ENCODE data around the gene HBE1. TPM values are rescaled to one million over a fixed set of nuclear protein-coding genes. Genes with fewer than 3 reads are reported as not detected.
"Not testable (repeated sequence)": the region's sequence is repeated elsewhere in the genome, so short reads cannot be mapped to it uniquely, and the experiment has no call there.

Gene HBE1
- under 1 TPM in 1 of 2 donors, not detected in 1; 0.87 TPM for total RNA-seq
- polyA plus RNA-seq (ENCODE audit: insufficient read depth, low read depth, low replicate concordance) = not detected
- long read RNA-seq, donor 1, partial matches to known transcripts = 0 of 1 reads
- long read RNA-seq, donor 1, other reads (novel, unspliced or antisense) = 0 of 1 reads
- long read RNA-seq, donor 2, transcript HBE1-203 (3 exons, 616 nt) = major isoform, 8 of 8 reads
- long read RNA-seq, donor 2, partial matches to known transcripts = 0 of 8 reads
- long read RNA-seq, donor 2, other reads (novel, unspliced or antisense) = 0 of 8 reads

DNA sequence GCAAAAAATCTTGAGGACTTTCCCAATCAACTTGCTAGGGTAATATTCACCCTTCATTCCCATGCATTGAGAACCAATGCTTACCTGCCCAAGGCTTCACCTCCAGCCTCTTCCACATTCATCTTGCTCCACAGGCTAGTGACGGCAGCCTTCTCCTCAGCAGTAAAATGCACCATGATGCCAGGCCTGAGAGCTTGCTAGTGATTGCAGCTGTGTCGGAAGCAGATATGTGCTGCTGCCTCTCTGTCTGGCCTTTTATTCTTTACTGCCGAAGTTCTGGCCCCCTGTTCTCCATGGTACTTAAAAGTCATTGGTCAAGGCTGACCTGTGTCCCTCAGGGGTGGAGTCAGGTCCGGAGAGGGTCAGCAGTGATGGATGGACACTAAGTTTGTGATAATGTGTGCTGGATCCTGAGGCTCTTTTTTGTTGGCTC, at the start of gene HBE1:
Gene HBE1, minus strand, starts transcription at position 231 of the 433 bp plus-strand sequence. Its CDS starts 55 bp downstream, at position 176.
- intact Hi-C loops (cut with DNase I; ENCODE audit: low total_unique reads) = no loop called here
- Histone ChIP-seq H3K27ac (no peak within 1 kb of the TSS), H3K27me3 (no peaks in the 10 kb centered on the region), H3K36me3 (ENCODE audit: low read depth, missing control alignments) (no peaks in the 10 kb centered on the region), H3K4me3 (no peak within 1 kb of the TSS), H3K4me1 (no peaks in the 10 kb centered on the region), H3K9me3 (no peaks in the 10 kb centered on the region)
- no peak for DNase-seq
- no peak for TF ChIP-seq POLR2A (IDR thresholded peaks at IDR 0.05)
- TF ChIP-seq, protein P1, sequence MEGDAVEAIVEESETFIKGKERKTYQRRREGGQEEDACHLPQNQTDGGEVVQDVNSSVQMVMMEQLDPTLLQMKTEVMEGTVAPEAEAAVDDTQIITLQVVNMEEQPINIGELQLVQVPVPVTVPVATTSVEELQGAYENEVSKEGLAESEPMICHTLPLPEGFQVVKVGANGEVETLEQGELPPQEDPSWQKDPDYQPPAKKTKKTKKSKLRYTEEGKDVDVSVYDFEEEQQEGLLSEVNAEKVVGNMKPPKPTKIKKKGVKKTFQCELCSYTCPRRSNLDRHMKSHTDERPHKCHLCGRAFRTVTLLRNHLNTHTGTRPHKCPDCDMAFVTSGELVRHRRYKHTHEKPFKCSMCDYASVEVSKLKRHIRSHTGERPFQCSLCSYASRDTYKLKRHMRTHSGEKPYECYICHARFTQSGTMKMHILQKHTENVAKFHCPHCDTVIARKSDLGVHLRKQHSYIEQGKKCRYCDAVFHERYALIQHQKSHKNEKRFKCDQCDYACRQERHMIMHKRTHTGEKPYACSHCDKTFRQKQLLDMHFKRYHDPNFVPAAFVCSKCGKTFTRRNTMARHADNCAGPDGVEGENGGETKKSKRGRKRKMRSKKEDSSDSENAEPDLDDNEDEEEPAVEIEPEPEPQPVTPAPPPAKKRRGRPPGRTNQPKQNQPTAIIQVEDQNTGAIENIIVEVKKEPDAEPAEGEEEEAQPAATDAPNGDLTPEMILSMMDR (IDR thresholded peaks at IDR 0.05) = no peak
- WGBS, 2 donors = 51 to 74% methylated on average over 4 of the region's 4 CpGs

- TF ChIP-seq, protein P1 (IDR thresholded peaks at IDR 0.05) = no peak
- TF ChIP-seq POLR2A (IDR thresholded peaks at IDR 0.05) = no peak
- intact Hi-C loops (cut with DNase I; ENCODE audit: low total_unique reads) = no loop called here
- H3K36me3 ChIP-seq (ENCODE audit: low read depth, missing control alignments) = no peaks in the 10 kb centered on the region
- DNase-seq = no peak
- H3K9me3 ChIP-seq = no peaks in the 10 kb centered on the region
- H3K4me1 ChIP-seq = no peaks in the 10 kb centered on the region
- 68 to 76% methylated on average over 5 of the region's 5 CpGs for WGBS, 2 donors
- H3K4me3 ChIP-seq = no peak overlapping the region
- H3K27ac ChIP-seq = no peak overlapping the region
- no peaks in the 10 kb centered on the region for H3K27me3 ChIP-seq
Measured at GRCh38 chr11:5317292-5317691, 47.5 kb upstream of the HBE1 start.

- DNase-seq; H3K36me3 ChIP-seq (ENCODE audit: low read depth, missing control alignments); H3K9me3 ChIP-seq; H3K4me3 ChIP-seq; H3K27ac ChIP-seq; H3K27me3 ChIP-seq; H3K4me1 ChIP-seq; intact Hi-C loops (cut with DNase I; ENCODE audit: low total_unique reads): not testable (repeated sequence)
- WGBS, 2 donors = 86 to 90% methylated on average over 3 of the region's 3 CpGs
Measured at GRCh38 chr11:5313326-5314023, 43.7 kb upstream of the HBE1 start.

DNA sequence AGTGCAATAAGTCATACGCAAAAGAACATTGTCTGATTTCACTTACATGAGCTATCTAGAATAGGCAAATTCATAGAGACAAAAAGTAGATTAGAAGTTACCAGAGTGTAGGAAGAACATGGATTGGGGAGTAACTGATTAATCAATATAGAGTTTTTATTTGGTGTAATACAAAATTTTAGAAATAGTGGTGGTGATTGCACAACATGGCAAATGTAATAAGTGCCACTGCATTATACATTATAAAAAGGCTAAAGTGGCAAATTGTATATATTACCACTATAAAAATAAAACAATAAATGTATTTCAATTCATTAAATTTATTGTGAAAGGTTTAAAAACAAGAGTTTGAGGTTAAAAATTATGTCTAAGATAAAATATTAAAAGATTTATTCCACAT, 40.7 kb upstream of the HBE1 start:
- TF ChIP-seq POLR2A (IDR thresholded peaks at IDR 0.05) = no peak
- Histone ChIP-seq H3K27me3 (no peaks in the 10 kb centered on the region), H3K27ac (no peak overlapping the region), H3K9me3 (no peaks in the 10 kb centered on the region), H3K4me1 (no peaks in the 10 kb centered on the region), H3K4me3 (no peak overlapping the region), H3K36me3 (ENCODE audit: low read depth, missing control alignments) (no peaks in the 10 kb centered on the region)
- DNase-seq = no peak
- 84 to 98% methylated on average over 1 of the region's 1 CpG for WGBS, 2 donors
- intact Hi-C loops (cut with DNase I; ENCODE audit: low total_unique reads) = no loop called here

DNA sequence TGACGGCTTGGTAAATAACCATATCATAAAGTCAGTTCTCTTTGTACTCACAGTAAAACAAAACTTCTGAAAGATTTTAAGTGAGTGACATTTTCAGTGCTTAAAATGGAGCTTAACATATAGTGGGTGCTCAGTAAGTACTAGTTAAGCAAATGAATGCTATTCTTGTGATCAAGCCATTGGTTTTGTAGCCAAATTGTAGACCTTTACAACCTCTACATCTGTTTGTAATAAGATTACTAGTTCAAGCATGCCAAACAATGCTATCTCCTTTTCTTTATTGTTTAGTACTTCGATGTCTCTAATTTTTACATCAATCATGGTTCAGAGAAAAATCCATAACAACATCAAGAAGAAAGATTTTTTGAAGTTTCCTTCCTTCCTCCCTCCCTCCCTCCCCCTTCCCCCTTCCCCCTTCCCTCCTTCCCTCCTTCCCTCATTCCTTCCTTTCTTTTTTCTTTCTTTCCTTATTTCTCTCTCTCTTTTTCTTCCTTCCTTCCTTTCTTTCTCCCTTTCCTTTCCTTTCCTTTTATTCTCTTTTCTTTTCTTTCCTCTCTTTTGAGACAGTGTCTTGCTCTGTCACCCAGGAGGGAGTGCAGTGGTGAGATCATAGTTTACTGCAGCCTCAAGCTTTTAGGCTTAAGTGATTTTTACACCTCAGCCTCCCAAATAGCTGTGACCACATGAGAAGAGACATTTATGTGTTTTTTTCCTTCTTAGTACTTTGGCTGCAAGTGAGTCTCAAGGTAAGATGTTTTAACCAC, 37.7 kb upstream of the HBE1 start:
- Histone ChIP-seq H3K27ac (no peak overlapping the region), H3K9me3 (no peaks in the 10 kb centered on the region), H3K27me3 (no peaks in the 10 kb centered on the region), H3K4me1 (no peaks in the 10 kb centered on the region), H3K36me3 (ENCODE audit: low read depth, missing control alignments) (no peaks in the 10 kb centered on the region), H3K4me3 (no peak overlapping the region)
- intact Hi-C loops (cut with DNase I; ENCODE audit: low total_unique reads) = no loop called here
- TF ChIP-seq, protein P1 (IDR thresholded peaks at IDR 0.05) = no peak
- no peak for TF ChIP-seq POLR2A (IDR thresholded peaks at IDR 0.05)
- DNase-seq = no peak
- WGBS, 2 donors = 78 to 80% methylated on average over 2 of the region's 2 CpGs

Measured in testis (tissue), 5 donors.